ENCODE results near the gene DPYSL3.
"Not testable (repeated sequence)": the region's sequence is repeated elsewhere in the genome, so short reads cannot be mapped to it uniquely, and the experiment has no call there.

The DPYSL3 gene

DNA sequence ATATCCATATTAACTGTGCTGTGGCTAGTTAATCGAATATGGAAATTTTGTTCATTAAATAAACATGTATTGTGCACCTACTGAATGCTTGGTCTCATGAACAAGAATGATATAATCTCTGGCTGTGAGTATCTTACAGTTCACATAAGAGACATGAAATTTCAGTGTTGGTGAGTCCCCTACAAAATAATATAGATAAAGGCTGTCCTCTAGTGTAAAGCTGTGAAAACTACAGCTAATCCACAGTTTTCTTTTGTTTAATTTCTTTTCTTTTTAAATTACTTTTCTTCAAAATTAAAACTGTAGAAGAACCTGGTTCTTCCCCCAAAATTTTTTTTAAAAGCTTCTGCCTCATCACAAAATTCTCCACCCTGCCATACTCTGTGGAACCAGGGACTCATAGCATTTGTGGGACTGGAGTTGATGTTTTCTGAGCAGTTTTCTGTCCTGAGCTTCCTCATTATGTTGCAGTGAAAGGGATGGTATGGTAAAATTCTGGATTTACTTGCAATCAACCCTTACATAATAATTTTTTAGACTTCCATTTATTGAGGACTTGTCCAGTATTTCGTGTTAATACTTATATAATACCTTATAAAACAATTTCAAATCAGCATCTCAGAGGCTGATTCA, 140.0 kb downstream of the DPYSL3 start:
- no peak for DNase-seq (ENCODE audit: low spot score)

DNA sequence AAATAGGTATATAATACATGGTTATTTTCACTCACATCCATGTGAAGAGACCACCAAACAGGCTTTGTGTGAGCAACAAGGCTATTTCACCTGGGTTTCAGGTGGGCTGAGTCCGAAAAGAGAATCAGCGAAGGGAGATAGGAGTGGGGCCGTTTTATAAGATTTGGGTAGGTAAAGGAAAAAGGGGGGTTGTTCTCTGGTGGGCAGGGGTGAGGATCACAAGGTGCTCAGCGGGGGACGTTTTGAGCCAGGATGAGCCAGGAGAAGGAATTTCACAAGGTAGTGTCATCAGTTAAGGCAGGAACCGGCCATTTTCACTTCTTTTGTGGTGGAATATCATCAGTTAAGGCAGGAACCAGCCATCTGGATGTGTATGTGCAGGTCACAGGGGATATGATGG, 142.5 kb downstream of the DPYSL3 start:
- not testable (repeated sequence) for DNase-seq (ENCODE audit: low spot score)

DNA sequence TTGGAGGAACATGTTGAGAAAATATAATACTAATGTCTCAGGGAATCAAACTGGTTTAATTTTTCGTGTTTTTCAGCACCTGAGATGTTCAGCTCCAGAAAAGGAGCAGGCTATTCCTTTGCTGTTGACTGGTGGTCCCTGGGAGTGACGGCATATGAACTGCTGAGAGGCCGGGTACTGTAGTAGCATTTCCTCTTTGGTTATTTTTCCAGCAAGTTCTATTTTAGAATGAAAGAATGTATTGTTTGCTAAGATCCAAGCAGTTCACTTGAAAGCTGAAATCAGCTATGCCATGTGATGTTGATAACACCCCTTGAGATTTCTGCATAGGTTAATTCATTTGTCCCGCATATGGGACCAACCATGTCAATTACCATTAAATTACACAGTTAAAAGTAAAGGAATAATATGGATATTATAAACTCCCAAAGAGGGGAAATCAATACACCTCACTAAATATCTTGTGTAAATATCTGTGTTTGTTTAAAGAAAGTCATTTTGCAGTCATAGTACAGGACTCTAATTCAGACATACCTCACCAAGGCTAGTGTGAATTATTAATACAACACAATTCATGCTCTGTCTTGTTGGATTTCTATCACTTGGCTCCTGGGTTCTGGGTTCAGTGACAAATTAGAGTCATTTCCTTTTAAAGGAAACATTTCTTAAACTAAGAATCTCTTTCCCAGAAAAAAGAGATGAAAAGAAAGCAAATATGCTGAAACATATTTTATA, 148.3 kb downstream of the DPYSL3 start:
- no peak for DNase-seq (ENCODE audit: low spot score)

DNA sequence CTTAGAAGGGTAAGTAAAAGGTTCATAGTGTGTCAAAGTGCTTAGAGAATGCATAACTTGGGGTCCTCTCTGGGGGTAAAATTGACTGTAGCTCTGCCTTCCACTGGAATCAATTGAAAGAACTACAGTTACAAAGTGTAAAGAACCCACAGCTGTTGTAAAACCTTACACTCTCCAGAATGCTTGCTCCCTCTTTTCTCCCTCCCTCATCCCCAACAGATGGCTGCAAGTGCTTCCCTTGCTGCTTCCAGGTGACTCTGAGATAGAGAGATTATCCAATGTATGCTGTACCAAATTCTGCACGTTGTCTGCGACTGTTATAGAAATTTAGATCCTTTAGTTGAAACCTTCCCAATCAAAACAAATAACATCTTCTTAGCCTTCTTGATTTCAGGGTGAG, 149.1 kb downstream of the DPYSL3 start:
- no peak for DNase-seq (ENCODE audit: low spot score)

DNA sequence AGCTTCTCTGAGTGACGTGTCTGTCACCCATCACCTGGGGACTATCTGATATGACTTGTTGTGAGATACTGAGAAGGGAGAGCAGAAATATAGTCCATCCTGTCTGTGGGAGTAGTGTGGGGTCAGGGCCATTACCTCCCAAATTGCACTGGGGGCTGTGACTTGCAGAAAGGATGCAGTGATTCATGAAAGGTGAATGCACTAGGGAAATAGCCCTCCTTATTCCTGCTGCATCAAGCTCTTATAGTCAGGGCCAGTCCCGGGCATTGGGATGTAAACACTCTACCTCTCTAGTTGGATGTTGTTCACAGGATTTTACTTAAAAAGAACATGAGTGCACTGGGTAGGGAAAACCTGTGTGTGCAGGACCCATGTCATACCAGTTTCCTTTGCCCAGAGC, 150.3 kb downstream of the DPYSL3 start:
- DNase-seq (ENCODE audit: low spot score): no peak

DNA sequence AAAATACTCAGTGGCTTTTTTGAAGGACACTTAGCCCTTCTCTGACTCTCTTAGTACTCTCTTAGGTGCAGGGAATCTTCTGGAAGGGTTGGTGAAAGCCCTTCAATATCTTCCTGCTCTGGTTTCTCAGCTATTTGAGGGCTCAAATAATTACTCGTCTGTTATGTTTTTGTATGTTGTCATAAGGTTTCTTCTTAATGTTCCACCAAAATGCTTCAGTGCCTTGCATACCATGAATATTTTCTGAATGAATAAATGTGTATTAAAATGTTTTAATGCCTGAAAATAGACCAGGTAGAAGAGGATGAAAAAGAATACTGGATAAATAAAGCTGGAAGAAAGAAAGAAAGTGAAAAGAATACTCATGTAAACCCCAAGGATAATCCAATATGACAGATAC, 150.8 kb downstream of the DPYSL3 start:
- DNase-seq (ENCODE audit: low spot score): no peak

DNA sequence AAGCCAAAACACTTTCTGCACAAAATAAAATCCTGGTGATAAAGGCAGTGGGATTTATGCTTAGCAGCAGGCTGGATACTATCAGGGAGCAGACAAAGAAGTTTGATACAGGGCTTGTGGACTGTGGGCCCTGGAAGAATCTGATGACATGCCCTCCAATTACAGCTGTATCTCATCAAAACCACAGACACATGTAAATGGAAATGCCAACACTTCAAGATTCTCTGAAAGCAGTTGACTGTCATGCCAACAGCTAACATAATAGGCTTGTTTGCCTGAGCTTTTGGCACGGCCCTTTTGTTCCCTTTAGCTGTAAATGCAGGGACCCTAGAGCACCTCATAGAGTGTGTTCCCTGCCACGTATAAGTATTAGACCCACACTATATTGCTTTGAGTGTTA, 160.6 kb downstream of the DPYSL3 start:
- DNase-seq (ENCODE audit: low spot score): no peak

DNA sequence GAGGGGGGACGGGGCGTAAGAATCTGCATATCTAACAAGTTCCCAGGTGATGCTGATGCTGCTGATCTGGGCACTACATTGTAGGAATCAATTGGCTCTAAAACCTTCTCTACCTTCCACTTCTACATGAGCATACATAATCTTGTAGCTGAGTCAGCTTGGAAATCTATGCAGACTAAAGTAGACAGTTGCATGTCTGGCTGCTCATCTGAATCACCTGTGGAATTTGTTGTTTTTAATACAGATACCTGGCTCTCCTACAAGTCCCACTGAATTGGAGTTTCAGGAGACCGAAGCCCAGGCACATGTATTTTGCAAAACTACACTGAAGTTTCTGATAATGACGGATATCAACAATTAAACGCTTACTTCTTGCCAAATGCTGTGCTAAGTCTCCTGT, 161.4 kb downstream of the DPYSL3 start:
- DNase-seq (ENCODE audit: low spot score): no peak

DNA sequence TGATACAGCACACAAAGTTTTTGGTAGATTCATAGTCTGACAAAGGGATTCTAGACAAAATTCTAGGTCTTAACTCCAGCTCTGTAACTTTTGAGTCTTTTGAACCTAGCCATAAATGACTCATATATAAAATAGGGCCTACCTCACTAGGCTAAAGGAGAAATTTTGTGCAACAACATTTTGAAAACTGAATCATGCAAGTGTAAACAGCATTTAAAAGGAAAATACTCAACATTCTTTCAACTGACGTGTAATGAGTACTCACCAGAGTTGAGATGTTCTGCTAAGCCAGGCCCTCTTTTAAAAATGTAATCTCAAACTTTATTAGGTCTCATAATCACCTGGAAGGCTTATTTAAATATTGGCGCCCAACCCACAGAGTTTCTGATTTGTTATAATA, 161.8 kb downstream of the DPYSL3 start:
- no peak for DNase-seq (ENCODE audit: low spot score)

DNA sequence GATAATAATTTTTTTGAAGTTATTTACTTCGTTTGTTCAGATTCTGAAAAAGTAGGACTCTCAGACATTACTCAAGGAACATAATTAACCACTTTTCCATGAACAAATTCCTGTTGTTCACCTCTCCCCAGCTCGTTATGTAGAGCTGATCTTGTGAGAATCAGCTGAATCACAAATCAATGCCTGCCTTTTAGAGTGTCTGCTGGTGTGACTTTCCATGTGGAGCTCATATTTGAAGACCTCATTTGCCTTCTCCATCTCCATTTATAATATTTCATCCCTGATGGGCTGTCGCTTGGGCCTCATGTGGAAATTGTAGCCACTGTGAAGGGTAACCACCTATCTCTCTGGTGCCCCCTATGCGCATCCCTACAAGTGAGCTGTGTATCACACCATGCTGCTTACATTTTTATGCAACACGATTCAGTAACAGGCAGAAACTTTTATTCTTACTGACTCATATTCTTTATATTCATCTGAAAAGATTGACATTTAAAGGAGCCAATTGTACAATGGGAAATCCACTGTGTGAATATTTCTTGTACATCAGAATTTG, 163.8 kb downstream of the DPYSL3 start:
- no peak for DNase-seq (ENCODE audit: low spot score)

DNA sequence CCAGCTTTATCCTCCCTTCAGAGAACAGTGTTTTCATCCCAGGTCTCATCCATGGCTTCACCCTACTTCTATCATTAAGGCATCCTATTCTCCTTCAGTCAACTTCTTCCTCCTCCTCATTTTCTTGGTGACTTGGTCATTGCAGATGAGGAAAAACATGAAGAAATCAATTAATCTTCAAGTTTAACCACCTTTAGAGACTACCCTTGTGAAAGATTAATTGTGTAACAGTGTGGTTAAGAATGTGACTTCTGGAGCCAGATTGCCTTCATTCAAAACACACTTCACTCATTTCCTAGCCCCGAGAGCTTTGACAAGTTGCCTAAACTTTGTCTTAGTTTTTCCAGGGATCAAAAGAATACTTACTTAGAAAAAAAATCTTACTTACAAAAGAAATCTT, 165.0 kb downstream of the DPYSL3 start:
- no peak for DNase-seq (ENCODE audit: low spot score)

DNA sequence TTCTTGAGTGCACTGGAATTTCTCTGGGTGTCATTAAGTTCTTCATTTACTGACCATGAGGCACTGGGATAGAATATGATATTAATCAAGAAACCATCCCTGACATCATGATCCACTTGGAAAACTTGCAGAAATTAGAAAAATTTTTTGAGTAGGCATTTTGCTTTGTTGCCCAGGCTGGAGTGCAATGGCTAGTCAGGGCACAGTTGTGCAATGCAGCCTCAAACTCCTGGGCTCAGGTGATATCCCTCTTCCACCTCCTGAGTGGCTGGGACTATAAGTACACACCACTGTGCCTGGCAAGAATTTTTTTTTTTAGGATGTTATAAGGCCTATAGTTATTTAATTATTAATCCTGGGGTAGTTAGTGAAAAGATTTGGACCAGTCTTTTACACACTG, 168.5 kb downstream of the DPYSL3 start:
- DNase-seq (ENCODE audit: low spot score): no peak

DNA sequence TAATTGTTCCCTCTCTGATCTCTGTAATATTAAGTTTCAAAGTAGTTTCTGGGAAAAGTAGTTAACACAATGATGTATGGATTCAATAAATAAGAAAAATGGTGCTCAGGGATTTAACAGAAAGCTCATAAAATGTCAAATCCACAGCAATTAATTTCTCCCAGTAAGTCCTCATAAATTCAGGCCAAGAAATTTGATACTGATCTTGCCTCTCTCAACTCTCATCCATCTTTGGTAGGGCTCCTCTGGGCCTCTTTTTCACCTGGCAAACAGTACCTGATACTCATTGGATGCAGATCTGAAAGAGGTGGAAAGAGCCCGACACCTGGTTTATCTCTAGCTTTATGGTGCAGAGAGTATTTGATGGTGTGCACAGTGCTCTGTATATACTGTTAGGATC, 168.9 kb downstream of the DPYSL3 start:
- DNase-seq (ENCODE audit: low spot score): no peak
